Esophagus squamous epithelium (tissue), 4 donors: Measurements from ENCODE around the gene GNA12.

Source experiments
- POLR2A ChIP-seq, 4 donors: fragments of 450-650 bp; IDR thresholded peaks; one replicate each; pipeline ENCODE4 v1.6.1; 2017; ENCODE audit warnings: antibody characterized with exemption in 4 of 4, mild to moderate bottlenecking in 4 of 4, moderate library complexity in 3 of 4
- TF ChIP-seq, protein P1 (sequence below), 6 experiments: fragments of 450-650 bp in 4 of 6; fragments of 200-600 bp in 2 of 6; sonication (generic) in 2 of 6; IDR thresholded peaks; one replicate each; pipeline ENCODE4 v1.5.1; 2016 to 2019; ENCODE audit warnings: antibody characterized with exemption in 6 of 6, mild to moderate bottlenecking in 4 of 6, moderate library complexity in 4 of 6

DNA sequence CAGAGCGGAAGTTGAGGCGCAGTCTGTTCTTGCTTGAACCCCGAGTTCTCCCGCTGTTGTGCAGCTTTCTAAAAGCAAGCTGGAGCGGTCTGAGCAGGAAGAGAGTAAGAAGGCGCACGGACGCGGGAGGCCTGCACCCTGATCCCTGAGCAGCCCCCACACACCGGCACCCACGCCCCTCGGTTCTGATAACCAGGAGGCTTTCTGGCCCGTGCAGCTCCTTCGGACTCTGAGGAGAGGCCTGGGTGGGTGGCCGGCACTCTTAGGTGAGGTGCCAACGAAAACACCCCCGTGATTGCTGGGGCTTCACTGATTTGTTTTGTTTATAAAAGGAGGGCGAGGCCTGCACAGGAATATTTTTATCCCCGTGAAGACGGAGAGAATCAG lies 127.2 kb downstream of the GNA12 start:
- TF ChIP-seq, protein P1, sequence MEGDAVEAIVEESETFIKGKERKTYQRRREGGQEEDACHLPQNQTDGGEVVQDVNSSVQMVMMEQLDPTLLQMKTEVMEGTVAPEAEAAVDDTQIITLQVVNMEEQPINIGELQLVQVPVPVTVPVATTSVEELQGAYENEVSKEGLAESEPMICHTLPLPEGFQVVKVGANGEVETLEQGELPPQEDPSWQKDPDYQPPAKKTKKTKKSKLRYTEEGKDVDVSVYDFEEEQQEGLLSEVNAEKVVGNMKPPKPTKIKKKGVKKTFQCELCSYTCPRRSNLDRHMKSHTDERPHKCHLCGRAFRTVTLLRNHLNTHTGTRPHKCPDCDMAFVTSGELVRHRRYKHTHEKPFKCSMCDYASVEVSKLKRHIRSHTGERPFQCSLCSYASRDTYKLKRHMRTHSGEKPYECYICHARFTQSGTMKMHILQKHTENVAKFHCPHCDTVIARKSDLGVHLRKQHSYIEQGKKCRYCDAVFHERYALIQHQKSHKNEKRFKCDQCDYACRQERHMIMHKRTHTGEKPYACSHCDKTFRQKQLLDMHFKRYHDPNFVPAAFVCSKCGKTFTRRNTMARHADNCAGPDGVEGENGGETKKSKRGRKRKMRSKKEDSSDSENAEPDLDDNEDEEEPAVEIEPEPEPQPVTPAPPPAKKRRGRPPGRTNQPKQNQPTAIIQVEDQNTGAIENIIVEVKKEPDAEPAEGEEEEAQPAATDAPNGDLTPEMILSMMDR (IDR thresholded peaks at IDR 0.05): no peak
- TF ChIP-seq POLR2A (IDR thresholded peaks at IDR 0.05): no peak
